GM12873 (cell line): ENCODE measurements around the gene PIGH.

Experiments used
- CTCF ChIP-seq: IDR thresholded peaks from 2 replicates; pipeline ENCODE4 v1.5.1; 2012; ENCODE audit warnings: low read depth, mild to moderate bottlenecking, moderate library complexity, low read length, control low read depth; ENCODE audit not compliant: insufficient read depth; ENCODE audit errors: missing control alignments

PIGH gene

DNA sequence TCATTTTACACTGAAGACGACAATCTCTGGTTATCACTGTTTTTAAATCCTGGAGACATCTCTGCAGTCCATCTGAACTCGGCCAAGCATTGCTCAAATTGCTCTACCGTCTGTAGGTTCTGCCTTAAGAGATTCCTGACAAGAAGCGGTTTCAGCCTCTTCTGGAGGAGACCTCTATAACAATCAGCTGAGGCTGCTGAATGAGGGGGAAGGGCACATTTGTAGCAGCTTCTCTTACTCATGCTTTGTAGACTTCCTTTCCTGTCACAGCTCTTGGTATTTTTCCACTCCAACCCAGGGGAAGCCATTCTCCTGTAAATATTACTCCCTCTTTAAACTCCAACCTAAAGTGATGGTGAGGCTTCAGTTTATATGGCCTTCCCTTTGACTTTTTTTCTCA, 22.6 kb upstream of the PIGH start:
- no peak for TF ChIP-seq CTCF

DNA sequence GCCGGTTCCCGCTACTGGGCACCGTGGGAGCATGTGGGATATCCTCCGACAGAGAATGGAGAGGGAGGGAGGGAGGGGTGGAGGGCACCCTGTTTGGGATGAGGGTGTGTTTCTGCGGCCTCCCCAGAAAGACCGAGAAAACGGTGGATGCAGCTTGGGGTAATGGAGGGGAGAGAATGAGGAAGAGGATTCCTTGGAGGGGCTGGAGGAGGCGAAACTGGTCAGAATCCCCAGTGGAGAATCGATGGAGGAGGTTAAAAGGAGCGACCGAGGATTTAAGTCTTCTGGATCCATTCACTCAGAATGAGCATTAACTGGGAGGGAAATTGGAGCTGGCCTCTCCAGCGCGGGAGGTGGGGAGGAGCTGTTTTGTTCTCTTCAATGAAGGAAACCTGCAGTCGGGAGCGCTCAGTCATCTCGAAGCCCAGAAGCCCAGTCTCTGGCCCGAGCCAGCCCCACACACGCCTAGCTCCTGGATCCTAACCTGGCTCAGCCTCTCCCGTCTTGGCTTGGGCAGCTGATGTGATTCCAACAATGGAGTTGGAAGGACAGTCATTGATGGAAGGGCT, 20.2 kb upstream of the PIGH start:
- TF ChIP-seq CTCF, result no peak

DNA sequence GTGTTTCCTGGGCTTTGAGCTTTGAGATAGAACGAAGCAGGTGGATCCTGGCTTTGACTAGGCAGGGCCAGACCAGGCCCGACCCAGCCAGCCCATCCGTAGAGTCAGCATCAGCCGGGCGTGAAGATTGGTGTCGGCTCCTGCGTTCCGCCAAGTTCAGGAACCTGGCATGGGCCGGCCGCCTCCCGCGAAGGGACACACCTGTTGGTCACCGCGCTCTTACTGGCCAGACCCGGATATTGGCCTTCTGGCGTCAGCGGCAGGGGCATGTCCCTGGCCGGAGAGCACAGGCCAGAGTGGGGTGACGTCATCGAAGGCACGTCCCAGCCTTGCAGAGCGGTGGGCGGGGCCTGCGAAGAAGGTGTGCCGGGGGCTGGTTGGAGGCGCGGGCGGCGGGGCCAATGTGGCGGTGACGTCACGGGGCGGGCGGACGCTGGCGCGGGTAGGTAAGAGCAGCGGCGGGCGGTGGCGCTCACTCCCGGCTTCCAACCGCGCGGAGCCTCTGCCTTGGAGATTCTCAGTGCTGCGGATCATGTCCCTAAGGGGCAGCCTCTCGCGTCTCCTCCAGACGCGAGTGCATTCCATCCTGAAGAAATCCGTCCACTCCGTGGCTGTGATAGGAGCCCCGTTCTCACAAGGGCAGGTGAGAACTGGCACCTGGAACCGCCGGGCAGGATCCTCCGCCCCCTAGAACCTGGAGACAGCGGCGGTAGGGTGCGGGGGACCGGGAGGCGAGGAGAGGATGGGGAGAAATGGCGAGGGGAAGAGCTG, 19.6 kb upstream of the PIGH start, which contains the start of gene ARG2:
TSS of gene ARG2 (plus strand) at position 475 of the 771 bp plus-strand sequence. CDS start at position 533, 58 bp downstream.
- no peak for TF ChIP-seq CTCF

- peak; percentile 63 for TF ChIP-seq CTCF
These were observed 18.6 kb upstream of the PIGH start for GRCh38 chr14:67618617-67619063.

GRCh38 chr14:67610491-67610890, 10.4 kb upstream of the PIGH start:
- TF ChIP-seq CTCF, result no peak

DNA sequence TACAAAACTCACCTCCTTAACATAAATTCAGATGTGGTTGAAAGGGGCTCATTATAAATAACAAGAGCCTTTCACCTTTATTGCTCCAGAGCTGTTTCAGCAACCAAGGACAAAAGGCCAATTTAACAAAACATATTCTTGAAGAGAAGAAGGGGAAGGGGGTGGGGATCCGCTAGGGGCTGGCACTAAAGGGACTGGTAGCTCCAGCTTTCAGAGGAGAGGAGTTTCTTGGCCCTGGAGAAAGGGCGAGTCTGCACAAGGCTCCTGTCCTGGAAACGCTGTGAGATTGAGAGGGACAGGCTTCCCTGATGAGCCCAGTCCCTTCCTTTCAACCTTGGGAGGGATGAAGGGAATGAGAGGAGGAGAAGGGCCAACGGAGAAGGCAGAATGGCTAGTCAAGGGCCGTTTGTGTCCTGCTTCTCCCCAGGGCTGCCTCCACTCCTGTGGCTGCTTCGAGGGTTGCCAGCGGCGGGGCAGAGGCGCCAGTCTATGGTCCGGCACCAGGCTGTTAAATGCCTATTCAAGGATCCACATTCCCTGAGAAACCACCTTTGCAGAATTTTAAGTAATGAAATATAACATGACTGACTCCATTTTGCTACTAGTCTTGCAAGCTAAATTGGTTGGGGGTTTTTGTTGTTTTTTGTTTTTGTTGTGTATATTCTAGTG, 9.7 kb upstream of the PIGH start:
- no peak for TF ChIP-seq CTCF

DNA sequence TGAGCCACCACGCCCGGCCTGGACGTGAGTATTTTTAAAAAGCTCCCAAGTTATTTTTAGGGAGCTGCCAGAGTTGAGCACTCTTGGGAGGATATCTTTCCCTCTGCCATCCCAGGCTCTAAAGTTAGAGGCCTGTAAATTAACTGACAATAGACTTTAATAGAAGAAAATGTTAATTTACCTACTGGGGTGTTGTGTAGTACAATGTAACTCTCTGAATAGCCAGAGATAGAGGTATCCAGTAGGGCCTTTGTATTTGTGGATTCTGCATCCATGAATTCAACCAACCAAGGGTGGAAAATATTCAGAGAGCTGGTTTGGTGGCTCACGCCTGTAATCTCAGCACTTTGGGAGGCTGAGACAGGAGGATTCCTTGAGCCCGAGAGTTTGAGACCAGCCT, 7.6 kb upstream of the PIGH start:
- TF ChIP-seq CTCF, result no peak
